ENCODE results near the gene LGI1. TPM values are rescaled to one million over a fixed set of nuclear protein-coding genes. Genes with fewer than 3 reads are reported as not detected.

Gene LGI1
- total RNA-seq, 1 donor from 2014 or later: not detected

DNA sequence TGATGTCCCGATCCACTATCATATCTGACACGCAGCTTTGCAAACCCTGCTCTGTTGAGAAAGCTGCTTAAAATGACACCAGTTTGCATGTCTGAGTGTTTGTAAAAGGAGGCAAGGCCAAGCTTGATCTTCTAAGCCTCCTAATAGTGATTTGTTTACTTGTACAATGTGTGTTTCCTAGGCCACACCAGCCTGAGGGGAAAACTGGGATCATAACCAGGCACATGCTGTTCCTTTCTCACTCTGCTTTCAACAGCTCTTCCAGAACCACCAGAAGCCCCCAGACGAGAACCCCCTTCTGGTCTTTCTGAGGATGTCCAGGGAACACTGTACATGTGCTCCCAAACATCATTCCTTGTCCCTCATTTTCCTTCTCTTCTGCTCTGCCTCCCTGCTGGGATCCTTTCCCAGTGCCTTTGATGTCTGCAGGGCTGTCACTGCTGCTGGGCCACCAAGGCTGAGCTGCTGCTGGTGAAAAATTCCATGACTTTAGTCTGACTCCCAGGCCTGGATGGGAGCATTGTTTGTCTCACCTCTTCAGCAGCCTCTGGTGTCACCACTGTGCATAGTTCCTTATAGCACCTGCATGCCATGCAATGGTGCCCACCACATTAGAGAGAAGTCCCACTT lies 4.0 kb upstream of the LGI1 start:
- DNase-seq (no peak), ATAC-seq (no peak)
- intact Hi-C loops (cut with micrococcal nuclease): no loop called here

DNA sequence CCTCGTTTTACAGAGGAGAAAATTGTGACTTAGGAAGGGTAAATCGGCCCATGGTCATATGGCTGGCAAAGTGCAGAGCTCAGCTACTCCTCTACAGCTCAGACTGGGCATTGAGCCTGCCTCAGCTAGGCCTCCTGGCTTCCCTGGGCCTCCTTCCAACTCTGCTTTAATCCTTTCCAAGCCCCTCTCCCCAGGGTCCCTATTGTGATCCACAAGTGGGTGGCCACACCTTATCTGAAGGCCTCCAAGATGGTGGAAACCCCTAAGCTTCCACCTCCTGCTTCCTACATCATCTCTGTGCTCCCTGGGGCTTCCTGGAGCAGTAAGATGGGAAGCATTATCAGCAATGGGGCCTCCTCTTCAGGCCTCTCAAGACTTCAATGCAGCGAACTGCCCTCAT lies 3.0 kb upstream of the LGI1 start:
- no peak for DNase-seq
- no peak for ATAC-seq
- intact Hi-C loops (cut with micrococcal nuclease): no loop called here

DNA sequence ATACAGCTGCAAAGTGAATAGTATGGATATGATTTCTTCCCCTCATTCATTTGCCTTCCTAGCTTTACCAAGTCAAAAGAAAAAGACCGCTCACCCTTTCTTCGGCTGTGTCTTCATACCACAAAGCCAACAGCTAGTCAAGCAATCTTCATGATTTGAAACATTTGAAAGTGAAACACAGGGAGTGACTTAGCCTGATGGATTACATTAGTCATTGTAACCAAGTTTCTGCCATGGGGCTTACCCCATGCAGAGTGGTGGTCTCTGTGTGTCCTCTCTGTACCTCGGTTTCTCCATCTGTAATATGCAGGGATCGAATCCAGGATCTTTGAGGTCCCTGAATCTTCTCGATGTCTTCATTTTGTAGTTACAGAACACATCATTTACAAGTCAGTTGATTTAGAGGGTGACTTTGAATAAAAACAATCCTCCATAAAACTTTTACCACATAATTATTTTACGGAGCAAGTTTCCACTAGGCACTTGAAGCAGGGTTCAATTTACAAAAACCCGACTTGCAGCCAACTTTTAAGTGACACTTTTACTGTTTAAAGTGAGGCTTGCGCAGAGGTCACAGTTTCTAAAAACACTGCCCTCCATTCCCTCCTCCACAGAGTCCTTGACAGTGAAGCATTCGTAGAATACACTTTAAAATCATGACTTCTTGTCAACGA lies 2.2 kb upstream of the LGI1 start:
- intact Hi-C loops (cut with micrococcal nuclease): no loop called here
- no peak for DNase-seq
- ATAC-seq: no peak

DNA sequence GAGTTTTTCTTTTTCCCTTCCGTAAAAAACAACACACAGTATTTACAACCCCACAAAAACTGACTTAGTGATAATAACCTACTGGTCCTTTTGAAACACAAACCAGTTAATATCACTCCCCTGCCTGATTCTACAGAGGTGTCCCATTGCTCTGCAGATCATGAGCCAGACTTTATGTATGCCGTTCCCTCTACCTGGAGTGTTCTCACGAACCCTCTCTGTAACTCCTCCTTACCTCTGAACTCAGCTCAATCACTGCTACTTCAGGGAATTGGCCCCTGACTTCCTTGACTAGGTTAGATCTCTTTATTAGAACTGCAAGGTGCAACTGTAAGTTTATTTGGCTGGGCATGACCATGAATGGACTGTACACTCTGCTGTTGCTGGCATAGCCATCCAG lies 1.6 kb upstream of the LGI1 start:
- intact Hi-C loops (cut with micrococcal nuclease): no loop called here
- DNase-seq: no peak
- no peak for ATAC-seq

DNA sequence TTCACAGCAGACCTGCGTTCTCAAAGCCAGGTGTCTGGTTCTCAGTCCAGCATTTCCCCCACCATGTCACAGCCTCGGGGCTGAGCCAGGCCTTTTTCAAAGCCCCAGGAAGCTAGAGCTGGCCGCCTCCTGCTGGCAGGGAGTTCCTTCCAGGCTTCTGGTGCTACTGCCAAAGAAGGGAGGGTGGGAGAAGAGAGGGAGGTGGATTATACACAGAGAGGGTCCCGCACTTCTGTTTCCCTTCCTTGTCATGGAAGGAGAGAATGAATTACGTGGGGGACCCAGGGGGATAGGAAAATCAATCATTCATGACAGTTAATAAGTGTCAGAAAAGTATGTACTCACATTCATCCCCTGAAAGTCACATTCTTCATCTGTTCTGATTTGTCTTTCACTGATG lies 600 bp upstream of the LGI1 start:
- ATAC-seq (no peak), DNase-seq (no peak)
- intact Hi-C loops (cut with micrococcal nuclease): no loop called here

DNA sequence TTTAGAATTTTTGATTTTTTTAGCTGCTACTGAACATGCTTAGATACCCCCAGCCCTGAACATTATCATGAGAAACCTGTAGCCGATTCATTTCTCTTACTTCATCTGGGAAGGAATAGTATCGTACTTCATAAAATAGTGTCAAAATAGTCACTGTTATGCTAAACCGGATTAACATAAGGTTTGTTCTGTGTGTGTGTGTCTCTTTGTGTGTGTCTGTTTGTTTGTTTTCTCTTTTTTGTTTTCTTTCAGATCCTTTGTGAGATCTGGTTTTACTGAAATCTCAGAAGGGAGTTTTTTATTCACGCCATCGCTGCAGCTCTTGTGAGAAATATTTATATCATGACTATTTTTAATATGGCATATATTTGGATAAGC lies 761 bp downstream of the LGI1 start:
- no peak for ATAC-seq
- DNase-seq: no peak
- intact Hi-C loops (cut with micrococcal nuclease): no loop called here

DNA sequence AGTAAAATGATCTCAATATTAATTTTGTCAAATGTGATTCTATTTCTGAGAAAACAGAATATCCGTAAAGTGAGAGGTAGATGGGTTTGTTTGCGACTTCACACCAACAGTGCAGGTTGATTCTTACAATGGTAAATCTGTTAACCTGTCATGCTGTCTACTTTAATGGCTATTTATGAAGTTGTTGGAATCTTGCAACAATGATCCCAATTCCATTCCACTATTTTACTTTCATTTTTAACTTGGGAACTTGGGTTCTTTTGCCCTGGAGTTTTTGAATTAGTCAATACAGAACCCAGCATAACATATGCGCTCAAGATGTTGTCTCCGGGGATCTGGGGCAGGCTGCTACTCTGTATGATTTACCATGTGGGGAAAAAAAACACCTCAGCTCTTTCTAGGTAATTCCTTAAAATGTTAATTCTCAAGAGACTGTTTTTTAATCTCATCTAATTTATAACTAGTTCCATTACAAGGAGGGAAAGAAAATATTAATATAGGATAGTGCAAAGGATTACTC lies 1.2 kb downstream of the LGI1 start:
- intact Hi-C loops (cut with micrococcal nuclease): no loop called here
- DNase-seq: no peak
- no peak for ATAC-seq

DNA sequence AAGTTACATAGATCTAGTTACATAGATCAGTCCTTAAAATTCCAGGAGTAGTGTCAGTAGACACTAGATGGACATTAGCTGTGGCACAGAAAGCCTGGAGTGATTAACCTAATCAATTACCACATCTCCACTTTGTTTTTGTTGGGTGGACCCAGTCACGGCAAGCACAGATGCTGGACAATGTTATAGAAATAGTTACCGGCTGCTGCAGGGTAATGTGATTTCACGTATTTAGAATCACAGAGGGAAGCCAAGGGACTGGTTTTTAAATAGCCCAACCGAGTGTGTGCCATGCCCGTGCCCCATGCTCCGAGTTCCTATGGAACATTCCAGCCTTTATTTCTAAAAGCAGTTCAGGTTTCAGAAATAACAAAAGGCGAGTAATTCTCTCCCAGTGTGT lies 2.8 kb downstream of the LGI1 start:
- ATAC-seq: peak; percentile 46
- intact Hi-C loops (cut with micrococcal nuclease): no loop called here

DNA sequence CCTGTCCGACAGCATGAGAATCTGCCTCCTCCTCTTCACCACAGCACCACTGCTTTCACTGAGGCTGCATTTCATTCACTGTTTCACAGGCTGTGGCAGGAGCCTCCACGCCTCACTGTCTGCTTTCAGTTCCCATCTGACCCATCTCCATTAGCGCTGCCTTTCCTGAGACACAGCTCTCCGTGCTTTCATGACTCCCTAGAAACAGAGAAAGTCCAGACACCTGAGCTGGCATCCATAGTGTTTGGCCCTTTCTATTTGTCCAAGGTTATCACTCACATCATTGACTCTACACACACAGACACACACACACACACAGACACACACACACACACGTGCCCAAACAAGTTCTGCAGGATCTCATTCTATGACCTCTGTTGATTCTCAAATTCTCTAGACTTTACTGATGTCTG lies 5.2 kb downstream of the LGI1 start:
- no peak for DNase-seq
- ATAC-seq: no peak
- intact Hi-C loops (cut with micrococcal nuclease): no loop called here

More for the DNA sequence above, 2.8 kb downstream of the LGI1 start:
- no peak for DNase-seq

DNA sequence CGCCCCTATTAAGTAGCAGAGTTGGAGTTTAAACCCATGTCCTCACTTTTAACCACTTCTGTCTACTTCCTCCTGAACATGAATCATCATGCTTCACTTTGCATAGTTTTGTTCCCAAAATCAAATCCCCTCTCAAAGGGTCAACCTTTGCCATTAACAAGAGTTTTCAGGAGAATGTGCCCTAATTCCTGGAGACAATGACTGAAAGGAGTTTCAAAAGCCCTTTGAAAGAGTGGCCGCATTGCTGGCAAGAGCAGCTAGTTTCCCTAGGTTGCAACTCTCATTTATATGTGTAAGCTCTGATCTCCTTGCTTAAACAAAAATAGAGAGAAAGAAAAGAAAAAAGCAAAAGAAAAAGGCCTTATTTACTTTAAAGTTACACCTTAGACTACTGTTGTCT lies 9.2 kb downstream of the LGI1 start:
- intact Hi-C loops (cut with micrococcal nuclease): no loop called here
- ATAC-seq: no peak
- DNase-seq: no peak

DNA sequence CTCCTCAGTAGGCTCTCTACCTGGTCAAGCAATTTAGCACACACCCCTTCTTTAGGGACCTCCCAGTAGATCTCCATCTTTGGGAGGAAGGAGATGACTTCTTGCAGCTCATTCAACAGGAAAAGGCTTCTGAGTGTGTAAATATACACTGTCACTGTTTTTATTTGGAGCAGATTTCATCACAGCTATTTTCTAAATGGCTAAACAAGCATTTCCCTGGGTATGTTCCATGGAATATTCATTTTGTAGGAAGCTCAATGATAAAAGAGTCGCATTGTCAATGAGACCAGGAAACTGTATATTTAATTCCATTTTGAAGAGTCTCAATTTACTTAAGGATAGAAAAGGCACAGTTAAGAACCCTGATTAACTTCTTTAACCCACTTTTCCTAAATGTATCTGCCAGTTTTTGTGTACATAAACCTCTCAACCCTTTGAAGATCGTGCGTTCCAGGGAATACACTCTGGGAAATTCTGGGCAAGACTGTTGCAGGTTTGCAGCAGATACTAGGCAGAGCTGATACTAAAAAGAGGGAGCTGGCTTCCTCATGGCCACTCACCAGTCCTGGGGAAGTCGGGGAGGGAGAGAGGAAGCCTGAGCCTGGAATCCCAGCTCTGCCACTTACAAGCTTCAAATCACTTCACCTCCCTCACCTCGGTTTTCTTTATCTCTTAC lies 10.1 kb downstream of the LGI1 start:
- ATAC-seq: no peak
- intact Hi-C loops (cut with micrococcal nuclease): no loop called here
- no peak for DNase-seq

DNA sequence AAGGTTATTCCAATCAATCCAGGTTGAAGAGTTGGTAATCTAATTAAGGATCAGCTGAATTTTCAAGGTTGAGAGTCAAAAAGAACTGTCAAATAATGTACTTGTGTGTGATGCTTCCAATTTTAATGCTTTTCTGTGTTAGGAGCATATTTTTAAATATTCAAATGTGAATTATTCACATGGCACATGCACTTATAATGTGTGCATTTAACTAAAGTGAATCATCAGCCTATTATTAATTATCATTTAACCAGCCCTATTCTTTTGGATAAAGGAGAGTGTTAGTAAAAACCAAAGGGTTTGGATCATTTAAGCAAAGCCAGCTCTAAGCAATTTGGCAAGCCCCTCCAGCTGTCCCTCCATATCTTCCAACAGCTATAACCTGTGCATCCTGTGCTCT lies 11.2 kb downstream of the LGI1 start:
- intact Hi-C loops (cut with micrococcal nuclease): no loop called here
- DNase-seq (no peak), ATAC-seq (no peak)

DNA sequence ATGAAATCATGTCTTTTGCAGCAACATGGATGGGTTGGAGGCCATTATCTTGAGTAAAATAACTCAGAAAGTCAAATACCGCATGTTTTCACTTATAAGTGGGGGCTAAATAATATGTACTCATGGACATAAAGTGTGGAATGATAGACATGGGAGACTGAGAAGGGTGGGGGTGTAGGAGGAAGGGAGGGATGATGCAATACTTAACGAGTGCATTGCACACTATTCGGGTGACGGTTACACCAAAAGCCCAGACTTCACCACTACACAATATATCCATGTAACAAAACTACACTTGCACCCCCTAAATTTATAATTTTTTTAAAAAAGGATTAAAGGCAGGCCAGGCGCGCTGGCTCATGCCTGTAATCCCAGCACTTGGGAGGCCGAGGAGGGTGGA lies 13.6 kb downstream of the LGI1 start:
- intact Hi-C loops (cut with micrococcal nuclease): no loop called here

DNA sequence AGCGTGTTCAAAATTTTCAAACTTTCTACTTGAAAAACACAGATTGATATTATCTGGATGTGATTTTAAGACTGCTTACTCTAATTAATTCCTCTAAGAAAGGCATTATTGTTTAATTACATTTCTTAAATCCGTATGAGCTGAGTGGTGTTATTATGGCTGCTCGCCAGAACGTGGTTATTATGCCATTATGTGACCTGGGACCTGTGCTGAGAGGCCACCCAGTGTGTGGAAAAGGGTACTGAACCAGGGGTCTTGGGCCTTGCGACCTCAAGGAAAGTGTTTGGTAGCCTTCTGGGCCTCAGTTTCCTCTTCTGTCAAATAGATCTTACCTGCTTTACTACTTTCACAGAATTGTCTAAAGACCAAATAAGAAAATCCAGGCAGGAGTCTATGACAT lies 15.4 kb downstream of the LGI1 start:
- ATAC-seq: no peak
- intact Hi-C loops (cut with micrococcal nuclease): no loop called here
- DNase-seq: no peak

More for the DNA sequence above, 13.6 kb downstream of the LGI1 start:
- DNase-seq (no peak), ATAC-seq (no peak)

DNA sequence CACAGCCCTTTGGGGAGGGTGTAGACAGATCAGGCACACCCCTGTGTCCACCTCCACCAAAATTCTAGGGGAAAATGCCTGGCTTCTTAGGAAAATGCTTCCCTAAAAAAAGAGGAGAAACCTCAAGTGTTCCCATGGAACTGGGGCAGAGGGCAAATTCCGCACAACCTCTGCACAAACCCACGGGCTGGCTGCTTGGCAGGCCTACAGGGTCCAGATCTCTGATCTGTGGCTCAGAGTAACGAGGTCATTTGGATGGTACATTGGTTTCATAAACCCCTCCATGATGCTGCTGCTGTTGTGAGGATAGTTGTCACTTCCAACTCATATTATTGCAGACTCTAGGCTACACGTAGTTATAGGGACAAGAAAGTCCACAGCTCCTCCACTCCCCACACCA lies 16.0 kb downstream of the LGI1 start:
- ATAC-seq (no peak), DNase-seq (no peak)
- intact Hi-C loops (cut with micrococcal nuclease): no loop called here

DNA sequence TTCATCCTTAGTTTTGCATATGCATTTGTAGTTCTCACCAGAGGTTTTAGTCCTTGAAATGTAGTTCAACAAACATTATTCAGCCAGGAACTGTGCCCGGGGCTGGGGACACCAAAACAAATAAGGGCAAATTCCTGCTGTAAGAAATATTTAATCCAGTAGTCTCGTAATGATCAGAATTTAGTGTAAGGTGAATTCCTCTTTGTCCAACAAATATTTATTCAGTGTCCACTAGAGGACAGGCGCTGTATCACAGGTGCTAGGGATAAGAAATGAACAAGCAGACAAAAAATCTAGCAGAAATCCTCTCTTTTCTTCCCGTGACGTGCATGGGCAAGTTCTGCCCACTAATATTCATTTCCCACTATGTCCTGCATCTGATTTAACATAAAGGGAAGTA lies 17.6 kb downstream of the LGI1 start:
- DNase-seq (no peak), ATAC-seq (no peak)
- intact Hi-C loops (cut with micrococcal nuclease): no loop called here

DNA sequence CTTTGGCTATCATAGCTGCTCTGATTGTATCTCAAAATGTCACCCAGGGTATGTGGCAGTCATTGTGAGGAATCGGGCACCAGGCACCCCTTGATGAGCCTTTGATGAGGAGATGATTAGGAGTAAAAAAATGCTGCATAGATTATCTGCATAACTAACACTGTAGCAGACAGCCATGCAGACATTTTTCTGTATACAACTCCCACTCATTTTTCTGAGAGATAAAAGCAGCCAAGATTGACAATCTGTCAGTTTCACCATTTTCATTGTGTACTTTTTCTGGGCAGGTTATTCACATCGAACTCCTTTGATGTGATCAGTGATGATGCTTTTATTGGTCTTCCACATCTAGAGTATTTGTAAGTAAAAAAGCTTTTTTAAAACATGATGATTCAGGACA lies 19.4 kb downstream of the LGI1 start:
- ATAC-seq: no peak
- DNase-seq: no peak
- intact Hi-C loops (cut with micrococcal nuclease): no loop called here

DNA sequence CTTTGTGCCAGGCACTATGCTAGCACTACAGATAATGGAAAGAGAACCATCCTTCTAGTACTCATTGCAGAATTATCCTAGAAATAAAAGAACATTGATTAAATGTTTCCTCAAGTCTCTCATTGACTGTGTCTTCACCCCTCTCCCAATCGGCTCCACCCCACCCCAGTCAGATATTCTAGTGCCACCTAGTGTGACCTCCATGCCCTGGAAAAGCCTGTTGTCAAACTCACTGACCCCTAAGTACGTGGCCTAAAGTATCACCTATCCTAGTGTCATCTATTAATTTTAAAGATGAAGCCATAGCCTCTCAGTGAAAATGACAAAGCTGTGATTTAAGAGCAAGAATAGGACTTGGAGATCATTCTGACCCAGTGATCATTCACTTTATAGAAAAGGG lies 26.3 kb downstream of the LGI1 start:
- no peak for ATAC-seq

DNA sequence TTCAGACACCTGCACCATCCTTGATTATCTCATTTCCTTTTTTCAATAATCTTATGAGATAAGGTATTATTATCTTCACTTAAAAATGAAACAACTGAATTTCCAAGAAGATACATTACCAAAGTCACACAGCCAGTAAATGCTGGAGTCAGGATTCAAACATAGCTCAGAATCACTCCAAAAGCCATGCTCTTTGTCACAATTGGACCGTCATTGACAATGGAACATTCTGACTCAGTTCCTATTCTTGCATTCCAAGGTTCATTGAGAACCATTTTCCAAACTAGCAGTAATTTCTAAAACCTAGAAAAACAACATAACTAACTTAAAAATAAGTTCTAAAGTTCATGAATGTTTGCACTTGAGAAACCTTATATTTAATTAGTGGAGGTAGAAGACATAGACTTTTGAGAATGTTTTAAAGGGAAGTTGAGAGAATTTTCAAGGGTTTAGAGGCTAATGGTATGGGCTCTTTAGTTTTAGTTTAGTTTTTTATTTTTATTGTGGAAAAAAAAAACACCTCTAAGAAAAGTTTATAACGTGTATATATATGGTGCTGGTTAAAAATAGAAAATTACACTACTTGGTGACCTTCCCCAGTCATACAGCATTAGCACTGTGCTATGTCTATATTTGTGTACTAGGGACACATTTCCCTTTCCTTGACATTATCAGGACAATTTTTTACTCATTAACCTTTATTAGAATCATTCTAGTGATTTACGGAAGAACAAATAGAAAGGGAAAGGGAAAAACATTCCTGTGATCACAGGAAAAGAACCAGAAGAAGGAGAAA lies 30.9 kb downstream of the LGI1 start:
- no peak for ATAC-seq
- DNase-seq: no peak
- intact Hi-C loops (cut with micrococcal nuclease): no loop called here

More for the DNA sequence above, 26.3 kb downstream of the LGI1 start:
- no peak for DNase-seq
- intact Hi-C loops (cut with micrococcal nuclease): no loop called here

DNA sequence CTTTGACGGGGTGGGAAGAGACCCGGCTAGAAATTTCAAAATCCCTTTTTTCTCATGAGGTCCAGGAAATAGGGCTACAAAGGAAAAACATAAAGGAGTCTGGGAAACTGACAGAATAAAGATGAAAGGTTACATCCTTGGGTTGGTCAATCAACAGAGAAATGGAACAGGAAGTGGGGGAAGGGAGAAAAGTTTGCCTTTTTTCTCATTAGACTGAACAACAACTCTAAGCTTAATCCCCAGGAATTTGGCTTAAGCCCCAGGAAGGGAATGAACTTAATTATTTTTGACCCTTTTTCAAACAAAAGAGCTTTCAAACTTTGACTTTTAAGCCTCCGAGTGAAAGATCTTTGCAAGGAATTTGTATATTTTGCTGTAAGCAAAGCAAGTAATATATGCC lies 32.7 kb downstream of the LGI1 start:
- DNase-seq (no peak), ATAC-seq (no peak)
- intact Hi-C loops (cut with micrococcal nuclease): no loop called here

All from left ventricle myocardium superior (tissue), 1 donor.